BJ (cell line): Measurements from ENCODE around the gene ACOXL. TPM values are rescaled to one million over a fixed set of nuclear protein-coding genes. Genes with fewer than 3 reads are reported as not detected.

Experiments used
- CTCF ChIA-PET: fragments of 350-600 bp; formaldehyde crosslinking; extraction: SDS; loops from one replicate; lab custom pipeline; 2021; ENCODE audit warnings: antibody characterized with exemption, inconsistent platforms; lab: Yijun Ruan, JAX
- POLR2A ChIA-PET: fragments of 300-600 bp; sonication (Branson Sonifier 250); formaldehyde crosslinking; extraction: SDS; loops from one replicate; lab custom pipeline; 2021; ENCODE audit warnings: antibody characterized with exemption; lab: Charles Lee
- DNase-seq: peaks from one replicate; pipeline ENCODE4 v3.0.0-alpha.2; 2011; ENCODE audit warnings: low read depth
- H3K27me3 ChIP-seq: 2 replicates; pipeline ENCODE4 v1.6.0; 2011; ENCODE audit warnings: low read length; ENCODE audit not compliant: control insufficient read depth, insufficient read depth
- H3K36me3 ChIP-seq: 2 replicates; pipeline ENCODE4 v1.5.1; 2011; ENCODE audit warnings: low read length; ENCODE audit not compliant: control insufficient read depth, insufficient read depth
- H3K4me3 ChIP-seq: 2 replicates; pipeline ENCODE4 v1.5.1; 2011; ENCODE audit warnings: low read depth, mild to moderate bottlenecking, control low read depth, low read length
- CTCF ChIP-seq: IDR thresholded peaks from 2 replicates; pipeline ENCODE4 v1.5.1; 2011; ENCODE audit warnings: low read depth, mild to moderate bottlenecking, control low read depth, inconsistent platforms, low read length, moderate library complexity; ENCODE audit not compliant: insufficient read depth
- polyA plus RNA-seq: library from polyadenylated mRNA; depleted of rRNA; stranded (reverse); fragments of >200 nt; gene quantifications from 2 replicates; pipeline ENCODE4 v1.2.3, GENCODE V29; 2011

The ACOXL gene
- polyA plus RNA-seq, 1 experiment = not detected

- ChIA-PET CTCF (no interaction called here), POLR2A (no interaction called here)
- DNase-seq = no peak
- Histone ChIP-seq H3K4me3 (no peak overlapping the region), H3K27me3 (peaks cover 4% of the 10 kb centered on the region), H3K36me3 (no peaks in the 10 kb centered on the region)
- TF ChIP-seq CTCF = no peak
These were observed 208.9 kb downstream of the ACOXL start for GRCh38 chr2:110941226-110941625.

GRCh38 chr2:110943070-110943634, 210.8 kb downstream of the ACOXL start:
- POLR2A ChIA-PET = no interaction called here
- H3K4me3 ChIP-seq = no peak overlapping the region
- H3K36me3 ChIP-seq = no peaks in the 10 kb centered on the region
- peaks cover 13% of the 10 kb centered on the region for H3K27me3 ChIP-seq
- CTCF ChIA-PET = no interaction called here
- TF ChIP-seq CTCF = no peak
- DNase-seq = no peak

- no peak for TF ChIP-seq CTCF
- no peak for DNase-seq
- ChIA-PET CTCF (interaction anchor here (0.6 kb wide), 1 partner anchor 16 kb away, joined by 5 read pairs; no protein-coding TSS in a partner anchor), POLR2A (no interaction called here)
- Histone ChIP-seq H3K4me3 (no peak overlapping the region), H3K27me3 (peaks cover 9% of the 10 kb centered on the region), H3K36me3 (no peaks in the 10 kb centered on the region)
These were observed 214.5 kb downstream of the ACOXL start for GRCh38 chr2:110946902-110947301.

GRCh38 chr2:110948027-110948674, 215.8 kb downstream of the ACOXL start:
- no peak for DNase-seq
- no peak for TF ChIP-seq CTCF
- Histone ChIP-seq H3K4me3 (no peak overlapping the region), H3K27me3 (peaks cover 9% of the 10 kb centered on the region), H3K36me3 (no peaks in the 10 kb centered on the region)
- CTCF ChIA-PET = interaction anchor here (1.1 kb wide), 1 partner anchor 136 kb away, joined by 3 read pairs; no protein-coding TSS in a partner anchor
- POLR2A ChIA-PET = no interaction called here

- no peak for TF ChIP-seq CTCF
- no peak for DNase-seq
- Histone ChIP-seq H3K36me3 (no peaks in the 10 kb centered on the region), H3K27me3 (peaks cover 9% of the 10 kb centered on the region), H3K4me3 (no peak overlapping the region)
- CTCF ChIA-PET = no interaction called here
- POLR2A ChIA-PET = no interaction called here
These were observed 217.9 kb downstream of the ACOXL start for GRCh38 chr2:110950281-110950680.
